Gastrocnemius medialis (tissue), 4 donors: ENCODE measurements around the gene CLASP1. TPM values are rescaled to one million over a fixed set of nuclear protein-coding genes. Genes with fewer than 3 reads are reported as not detected.
A peak's percentile ranks its signal among the peaks of the same experiment; 100 is the strongest.
"Not testable (repeated sequence)": the region's sequence is repeated elsewhere in the genome, so short reads cannot be mapped to it uniquely, and the experiment has no call there.

Experiments used
- ATAC-seq, 2 donors: fragments of 150-250 bp; one replicate each; pipeline ENCODE4 v1.9.1; 2016
- DNase-seq, 2 donors: peaks; one replicate each; pipeline ENCODE4 v3.0.0-alpha.2; 2019
- H3K27ac ChIP-seq, 4 donors: fragments of 200-600 bp; sonication (generic); 1 replicate in 1 of 4; 2 replicates in 3 of 4; pipeline ENCODE4 v1.5.1; 2016 to 2018; ENCODE audit warnings: mild to moderate bottlenecking in 2 of 4, moderate library complexity in 1 of 4
- H3K27me3 ChIP-seq, 3 donors: fragments of 200-600 bp; sonication (generic) in 2 of 3; 1 replicate in 1 of 3; 2 replicates in 2 of 3; pipeline versions ENCODE4 v1.5.1 to v1.6.0; 2016 to 2019; ENCODE audit warnings: mild to moderate bottlenecking in 1 of 3, moderate library complexity in 1 of 3
- H3K36me3 ChIP-seq, 2 donors: fragments of 200-600 bp; sonication (generic) in 1 of 2; one replicate each; pipeline ENCODE4 v1.5.1; 2017 to 2018
- H3K4me1 ChIP-seq, 2 donors: fragments of 200-600 bp; sonication (generic) in 1 of 2; one replicate each; pipeline ENCODE4 v1.5.1; 2016 to 2017; ENCODE audit warnings: mild to moderate bottlenecking in 2 of 2
- H3K4me3 ChIP-seq, 4 donors: fragments of 200-600 bp; sonication (generic) in 3 of 4; 1 replicate in 1 of 4; 2 replicates in 3 of 4; pipeline ENCODE4 v1.5.1; 2016 to 2019; ENCODE audit warnings: mild to moderate bottlenecking in 2 of 4
- H3K9me3 ChIP-seq, 3 donors: fragments of 200-600 bp; sonication (generic) in 2 of 3; 1 replicate in 1 of 3; 2 replicates in 2 of 3; pipeline ENCODE4 v1.5.1; 2016 to 2019
- CTCF ChIP-seq, 5 experiments: fragments of 450-650 bp in 3 of 5; fragments of 200-600 bp in 2 of 5; sonication (generic) in 2 of 5; IDR thresholded peaks in 4 of 5; conservative IDR thresholded peaks in 1 of 5; 1 replicate in 4 of 5; 2 replicates in 1 of 5; pipeline ENCODE4 v1.5.1; 2016 to 2019; ENCODE audit warnings: antibody characterized with exemption in 5 of 5, mild to moderate bottlenecking in 3 of 5, moderate library complexity in 3 of 5
- POLR2A ChIP-seq, 2 donors: fragments of 450-650 bp; IDR thresholded peaks; one replicate each; pipeline ENCODE4 v1.6.1; 2017; ENCODE audit warnings: antibody characterized with exemption in 2 of 2, mild to moderate bottlenecking in 2 of 2, moderate library complexity in 2 of 2
- in situ Hi-C, 4 donors: fragments of 200-750 bp; cut with MboI; loops; one replicate each; pipeline versions ENCODE4 v1.15.0 to v1.8.0; 2017; ENCODE audit warnings: low sequenced_read_pairs in 4 of 4
- intact Hi-C: fragments of 100-400 bp; cut with DNase I; formaldehyde crosslinking; loops from one replicate; pipeline ENCODE4 v1.15.1; 2023; ENCODE audit warnings: low total_unique reads
- total RNA-seq, 4 donors: library from RNA; depleted of rRNA; stranded (reverse); fragments of >200 nt; gene quantifications; one replicate each; pipeline versions ENCODE4 v1.1.0 to v1.2.3, GENCODE V29; 2016

The CLASP1 gene
- total RNA-seq, 4 donors from 2014 or later = 50.1 to 73.9 (median 61.4) TPM

- in situ Hi-C loops = loop anchor here in 1 of 4 donors (10.0 kb wide), 1 partner anchor 52 kb away; no protein-coding TSS in a partner anchor
- Histone ChIP-seq H3K4me1 (peaks cover 4 to 30% of the 10 kb centered on the region in 2 donors), H3K27me3 (no peaks in the 10 kb centered on the region), H3K9me3 (no peaks in the 10 kb centered on the region), H3K27ac (no peak overlapping the region), H3K36me3 (no peaks in the 10 kb centered on the region), H3K4me3 (no peak overlapping the region)
- no peak for ATAC-seq
- TF ChIP-seq CTCF (IDR thresholded peaks at IDR 0.05 in 4 of 5, conservative IDR thresholded peaks at IDR 0.05 in 1 of 5) = no peak
- intact Hi-C loops = no loop called here
- DNase-seq = no peak
These were observed 13.4 kb upstream of the CLASP1 start for GRCh38 chr2:121662656-121663055.

GRCh38 chr2:121659933-121660332 is 10.7 kb upstream of the CLASP1 start:
- H3K9me3 ChIP-seq = no peaks in the 10 kb centered on the region
- H3K36me3 ChIP-seq = no peaks in the 10 kb centered on the region
- peaks cover 0 to 19% of the 10 kb centered on the region in 2 donors for H3K4me1 ChIP-seq
- intact Hi-C loops = no loop called here
- H3K4me3 ChIP-seq = no peak overlapping the region
- H3K27ac ChIP-seq = no peak overlapping the region
- no peak for DNase-seq
- no peaks in the 10 kb centered on the region for H3K27me3 ChIP-seq
- no peak for ATAC-seq
- in situ Hi-C loops = loop anchor here in 1 of 4 donors (10.0 kb wide), 1 partner anchor 55 kb away; no protein-coding TSS in a partner anchor
- no peak for TF ChIP-seq CTCF (IDR thresholded peaks at IDR 0.05 in 4 of 5, conservative IDR thresholded peaks at IDR 0.05 in 1 of 5)
- TF ChIP-seq POLR2A (IDR thresholded peaks at IDR 0.05) = no peak

GRCh38 chr2:121658393-121658792 is 9.1 kb upstream of the CLASP1 start:
- H3K27me3 ChIP-seq, H3K4me1 ChIP-seq, H3K27ac ChIP-seq, intact Hi-C loops, H3K36me3 ChIP-seq, ATAC-seq, H3K4me3 ChIP-seq, in situ Hi-C loops, H3K9me3 ChIP-seq, DNase-seq: not testable (repeated sequence)

- Histone ChIP-seq H3K27ac (peak overlapping the region in 1 of 4 donors; percentile 39), H3K27me3 (no peaks in the 10 kb centered on the region), H3K4me3 (no peak overlapping the region), H3K9me3 (no peaks in the 10 kb centered on the region), H3K4me1 (peaks cover 17 to 20% of the 10 kb centered on the region in 2 donors), H3K36me3 (no peaks in the 10 kb centered on the region)
- in situ Hi-C loops = no loop called here
- DNase-seq (no peak), ATAC-seq (no peak)
- intact Hi-C loops = loop anchor here (5.0 kb wide), 2 partner anchors 44 to 84 kb away; partner anchors contain the start of gene NIFK
- no peak for TF ChIP-seq CTCF (IDR thresholded peaks at IDR 0.05 in 4 of 5, conservative IDR thresholded peaks at IDR 0.05 in 1 of 5)
- no peak for TF ChIP-seq POLR2A (IDR thresholded peaks at IDR 0.05)
These were observed 3.8 kb upstream of the CLASP1 start for GRCh38 chr2:121653035-121653434.

GRCh38 chr2:121650315-121650930 is 1.2 kb upstream of the CLASP1 start:
- Histone ChIP-seq H3K27me3 (no peaks in the 10 kb centered on the region), H3K4me1 (peaks cover 40 to 41% of the 10 kb centered on the region in 2 donors), H3K36me3 (no peaks in the 10 kb centered on the region), H3K4me3 (peak overlapping the region; percentile 76 to 99 (median 96)), H3K27ac (peak overlapping the region; percentile 95 to 100 (median 98)), H3K9me3 (no peaks in the 10 kb centered on the region)
- in situ Hi-C loops = no loop called here
- no peak for DNase-seq
- intact Hi-C loops = loop anchor here (2.0 to 5.0 kb wide), 3 partner anchors 47 to 87 kb away; partner anchors contain the start of gene NIFK
- TF ChIP-seq POLR2A (IDR thresholded peaks at IDR 0.05) (no peak), CTCF (IDR thresholded peaks at IDR 0.05 in 4 of 5, conservative IDR thresholded peaks at IDR 0.05 in 1 of 5) (no peak)
- no peak for ATAC-seq
